ENCODE results near the gene C9orf85.

C9orf85 gene

GRCh38 chr9:71920456-71921189 lies 9.2 kb downstream of the C9orf85 start:
- Histone ChIP-seq H3K36me3 (ENCODE audit: control insufficient read depth, insufficient read depth, low read length) (no peaks in the 10 kb centered on the region), H3K27ac (ENCODE audit: insufficient read depth, low read depth, low read length, poor library complexity, severe bottlenecking) (no peak overlapping the region), H3K4me1 (ENCODE audit: control insufficient read depth, insufficient read depth, low read length) (no peaks in the 10 kb centered on the region), H3K4me3 (ENCODE audit: insufficient read depth, low read depth, low read length) (no peak overlapping the region), H3K27me3 (ENCODE audit: control insufficient read depth, insufficient read depth, low read length, poor library complexity, severe bottlenecking) (no peaks in the 10 kb centered on the region), H3K9me3 (ENCODE audit: control insufficient read depth, low read length) (no peaks in the 10 kb centered on the region)
- no CpG with 5 or more reads among the region's 1 CpG for WGBS, 2 experiments

DNA sequence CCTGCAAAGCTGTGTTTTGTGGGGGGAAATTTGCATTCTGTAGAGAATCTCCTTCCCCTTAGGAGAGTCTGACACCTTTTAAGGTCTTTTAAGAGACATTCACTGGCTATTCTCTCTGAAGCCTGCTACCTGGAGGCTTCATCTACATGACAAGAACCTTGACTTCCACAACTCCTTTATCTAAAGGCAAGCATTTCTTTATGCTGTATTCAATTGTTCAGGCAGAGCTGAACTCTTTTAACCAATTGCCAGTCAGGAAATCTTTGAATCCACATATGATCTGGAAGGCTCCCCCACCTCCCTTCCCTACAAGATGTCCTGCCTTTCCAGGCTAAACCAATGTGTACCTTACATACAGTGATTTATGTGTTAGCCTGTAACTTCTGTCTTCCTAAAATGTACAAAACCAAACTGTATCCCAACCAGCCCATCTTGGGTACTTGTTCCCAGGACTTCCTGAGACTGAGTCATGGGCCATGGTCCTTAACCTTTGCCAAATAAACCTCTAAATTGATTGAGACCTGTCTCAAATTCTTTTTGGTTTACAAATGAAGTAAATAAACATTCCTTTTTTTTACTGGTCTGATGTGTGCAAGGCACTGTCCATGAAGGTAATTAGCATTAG lies 9.9 kb downstream of the C9orf85 start:
- no peaks in the 10 kb centered on the region for H3K36me3 ChIP-seq (ENCODE audit: control insufficient read depth, insufficient read depth, low read length)
- H3K4me3 ChIP-seq (ENCODE audit: insufficient read depth, low read depth, low read length), result no peak overlapping the region
- H3K27ac ChIP-seq (ENCODE audit: insufficient read depth, low read depth, low read length, poor library complexity, severe bottlenecking), result no peak overlapping the region
- H3K4me1 ChIP-seq (ENCODE audit: control insufficient read depth, insufficient read depth, low read length), result no peaks in the 10 kb centered on the region
- H3K9me3 ChIP-seq (ENCODE audit: control insufficient read depth, low read length), result no peaks in the 10 kb centered on the region
- no peaks in the 10 kb centered on the region for H3K27me3 ChIP-seq (ENCODE audit: control insufficient read depth, insufficient read depth, low read length, poor library complexity, severe bottlenecking)

DNA sequence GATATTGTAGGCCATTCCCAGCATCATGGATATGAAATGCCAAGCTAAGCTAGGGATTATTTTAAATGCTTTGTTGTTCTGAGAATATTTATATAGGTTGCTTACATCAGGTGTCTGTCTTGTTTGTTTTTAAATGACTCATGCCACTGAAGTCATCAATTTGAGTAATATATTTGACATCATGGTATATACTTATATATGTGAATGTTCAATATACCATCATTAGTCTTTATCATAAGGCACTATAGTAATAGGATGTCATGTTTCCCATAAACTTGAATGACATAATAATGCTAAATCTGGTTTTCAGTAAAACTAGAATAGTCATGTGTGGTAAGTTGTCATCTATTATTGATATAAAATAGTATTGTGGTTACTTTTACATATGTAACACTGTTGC lies 13.1 kb downstream of the C9orf85 start:
- Histone ChIP-seq H3K4me3 (ENCODE audit: insufficient read depth, low read depth, low read length) (no peak overlapping the region), H3K36me3 (ENCODE audit: control insufficient read depth, insufficient read depth, low read length) (no peaks in the 10 kb centered on the region), H3K4me1 (ENCODE audit: control insufficient read depth, insufficient read depth, low read length) (no peaks in the 10 kb centered on the region), H3K27ac (ENCODE audit: insufficient read depth, low read depth, low read length, poor library complexity, severe bottlenecking) (no peak overlapping the region), H3K9me3 (ENCODE audit: control insufficient read depth, low read length) (no peaks in the 10 kb centered on the region), H3K27me3 (ENCODE audit: control insufficient read depth, insufficient read depth, low read length, poor library complexity, severe bottlenecking) (no peaks in the 10 kb centered on the region)

- no peaks in the 10 kb centered on the region for H3K36me3 ChIP-seq (ENCODE audit: control insufficient read depth, insufficient read depth, low read length)
Measured at GRCh38 chr9:71925834-71926233, 14.4 kb downstream of the C9orf85 start.

GRCh38 chr9:71928376-71928775 lies 16.9 kb downstream of the C9orf85 start:
- Histone ChIP-seq H3K9me3 (ENCODE audit: control insufficient read depth, low read length) (no peaks in the 10 kb centered on the region), H3K4me3 (ENCODE audit: insufficient read depth, low read depth, low read length) (no peak overlapping the region), H3K27me3 (ENCODE audit: control insufficient read depth, insufficient read depth, low read length, poor library complexity, severe bottlenecking) (no peaks in the 10 kb centered on the region), H3K36me3 (ENCODE audit: control insufficient read depth, insufficient read depth, low read length) (no peaks in the 10 kb centered on the region), H3K4me1 (ENCODE audit: control insufficient read depth, insufficient read depth, low read length) (no peaks in the 10 kb centered on the region), H3K27ac (ENCODE audit: insufficient read depth, low read depth, low read length, poor library complexity, severe bottlenecking) (no peak overlapping the region)
- WGBS, 2 experiments, result 93 to 96% methylated on average over 1 of the region's 1 CpG

More at GRCh38 chr9:71925834-71926233, 14.4 kb downstream of the C9orf85 start:
- Histone ChIP-seq H3K27me3 (ENCODE audit: control insufficient read depth, insufficient read depth, low read length, poor library complexity, severe bottlenecking) (no peaks in the 10 kb centered on the region), H3K4me3 (ENCODE audit: insufficient read depth, low read depth, low read length) (no peak overlapping the region), H3K4me1 (ENCODE audit: control insufficient read depth, insufficient read depth, low read length) (no peaks in the 10 kb centered on the region), H3K27ac (ENCODE audit: insufficient read depth, low read depth, low read length, poor library complexity, severe bottlenecking) (no peak overlapping the region), H3K9me3 (ENCODE audit: control insufficient read depth, low read length) (no peaks in the 10 kb centered on the region)

- Histone ChIP-seq H3K27me3 (ENCODE audit: control insufficient read depth, insufficient read depth, low read length, poor library complexity, severe bottlenecking) (no peaks in the 10 kb centered on the region), H3K27ac (ENCODE audit: insufficient read depth, low read depth, low read length, poor library complexity, severe bottlenecking) (no peak overlapping the region), H3K4me3 (ENCODE audit: insufficient read depth, low read depth, low read length) (no peak overlapping the region), H3K4me1 (ENCODE audit: control insufficient read depth, insufficient read depth, low read length) (no peaks in the 10 kb centered on the region), H3K36me3 (ENCODE audit: control insufficient read depth, insufficient read depth, low read length) (no peaks in the 10 kb centered on the region), H3K9me3 (ENCODE audit: control insufficient read depth, low read length) (no peaks in the 10 kb centered on the region)
- 100% methylated on average over 1 of the region's 2 CpGs for WGBS, 2 experiments
Measured at GRCh38 chr9:71928806-71929205, 17.4 kb downstream of the C9orf85 start.

DNA sequence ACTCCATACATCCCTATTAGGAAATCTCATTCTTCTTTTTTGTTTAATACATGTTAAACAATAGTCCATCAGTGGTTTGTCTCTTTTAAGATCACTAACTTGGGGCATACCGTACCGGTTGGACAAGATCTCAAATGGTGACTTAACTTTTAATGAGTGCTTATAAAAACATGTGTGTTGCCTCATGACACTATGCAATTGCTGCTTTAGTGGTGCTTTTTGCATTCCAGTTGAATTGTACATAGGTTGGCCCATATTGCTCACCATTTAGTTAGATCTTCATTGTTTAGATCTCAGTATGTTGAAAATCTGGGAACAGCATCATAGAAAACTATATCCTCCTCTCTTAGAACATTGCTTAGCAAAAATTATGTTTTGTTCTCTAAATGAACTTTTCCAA lies 17.8 kb downstream of the C9orf85 start:
- no peak overlapping the region for H3K4me3 ChIP-seq (ENCODE audit: insufficient read depth, low read depth, low read length)
- H3K27ac ChIP-seq (ENCODE audit: insufficient read depth, low read depth, low read length, poor library complexity, severe bottlenecking), result no peak overlapping the region
- no peaks in the 10 kb centered on the region for H3K36me3 ChIP-seq (ENCODE audit: control insufficient read depth, insufficient read depth, low read length)
- no peaks in the 10 kb centered on the region for H3K9me3 ChIP-seq (ENCODE audit: control insufficient read depth, low read length)
- no peaks in the 10 kb centered on the region for H3K27me3 ChIP-seq (ENCODE audit: control insufficient read depth, insufficient read depth, low read length, poor library complexity, severe bottlenecking)
- WGBS, 2 experiments, result 94 to 98% methylated on average over 2 of the region's 2 CpGs
- no peaks in the 10 kb centered on the region for H3K4me1 ChIP-seq (ENCODE audit: control insufficient read depth, insufficient read depth, low read length)

- Histone ChIP-seq H3K4me1 (ENCODE audit: control insufficient read depth, insufficient read depth, low read length) (no peaks in the 10 kb centered on the region), H3K27ac (ENCODE audit: insufficient read depth, low read depth, low read length, poor library complexity, severe bottlenecking) (no peak overlapping the region), H3K27me3 (ENCODE audit: control insufficient read depth, insufficient read depth, low read length, poor library complexity, severe bottlenecking) (no peaks in the 10 kb centered on the region), H3K9me3 (ENCODE audit: control insufficient read depth, low read length) (no peaks in the 10 kb centered on the region), H3K36me3 (ENCODE audit: control insufficient read depth, insufficient read depth, low read length) (no peaks in the 10 kb centered on the region), H3K4me3 (ENCODE audit: insufficient read depth, low read depth, low read length) (no peak overlapping the region)
- 90 to 100% methylated on average over 2 of the region's 2 CpGs for WGBS, 2 experiments
Measured at GRCh38 chr9:71929791-71930440, 18.5 kb downstream of the C9orf85 start.

- Histone ChIP-seq H3K4me3 (ENCODE audit: insufficient read depth, low read depth, low read length) (no peak overlapping the region), H3K36me3 (ENCODE audit: control insufficient read depth, insufficient read depth, low read length) (no peaks in the 10 kb centered on the region), H3K27me3 (ENCODE audit: control insufficient read depth, insufficient read depth, low read length, poor library complexity, severe bottlenecking) (no peaks in the 10 kb centered on the region), H3K9me3 (ENCODE audit: control insufficient read depth, low read length) (no peaks in the 10 kb centered on the region), H3K4me1 (ENCODE audit: control insufficient read depth, insufficient read depth, low read length) (no peaks in the 10 kb centered on the region), H3K27ac (ENCODE audit: insufficient read depth, low read depth, low read length, poor library complexity, severe bottlenecking) (no peak overlapping the region)
- WGBS, 2 experiments, result 100% methylated on average over 2 of the region's 2 CpGs
Measured at GRCh38 chr9:71931166-71931565, 19.7 kb downstream of the C9orf85 start.

DNA sequence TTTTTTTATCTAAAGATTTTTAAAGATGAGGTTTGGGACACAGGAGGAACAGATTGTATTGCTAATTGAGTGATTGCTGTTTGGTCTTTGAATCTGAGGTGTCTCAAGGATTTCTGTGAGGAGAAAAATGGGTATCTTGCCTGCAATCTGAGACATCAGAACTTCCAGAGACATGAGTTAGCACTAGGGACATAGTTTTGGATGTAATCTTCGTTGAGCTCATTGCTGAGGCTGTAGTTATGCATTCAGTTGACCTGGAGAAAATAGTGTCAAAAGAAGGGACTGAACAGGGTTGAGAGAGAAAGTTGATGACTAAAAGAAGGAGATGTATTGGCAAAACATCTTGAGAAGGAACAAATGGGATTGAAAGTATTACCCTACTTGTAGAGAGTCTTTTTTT lies 24.6 kb downstream of the C9orf85 start:
- Histone ChIP-seq H3K27me3 (ENCODE audit: control insufficient read depth, insufficient read depth, low read length, poor library complexity, severe bottlenecking) (no peaks in the 10 kb centered on the region), H3K27ac (ENCODE audit: insufficient read depth, low read depth, low read length, poor library complexity, severe bottlenecking) (no peak overlapping the region)
- 63% methylated on average over 1 of the region's 1 CpG for WGBS, 2 experiments

More for the DNA sequence above, 24.6 kb downstream of the C9orf85 start:
- H3K4me3 ChIP-seq (ENCODE audit: insufficient read depth, low read depth, low read length), result no peak overlapping the region
- no peaks in the 10 kb centered on the region for H3K4me1 ChIP-seq (ENCODE audit: control insufficient read depth, insufficient read depth, low read length)
- H3K9me3 ChIP-seq (ENCODE audit: control insufficient read depth, low read length), result no peaks in the 10 kb centered on the region
- H3K36me3 ChIP-seq (ENCODE audit: control insufficient read depth, insufficient read depth, low read length), result no peaks in the 10 kb centered on the region

Measured in ectodermal cell (in vitro differentiated cells).